NCI-H1436 treated with DMSO at 0.1 percent for 48 hours (cell line): ENCODE measurements around the gene ATOH8.
"Not testable (repeated sequence)": the region's sequence is repeated elsewhere in the genome, so short reads cannot be mapped to it uniquely, and the experiment has no call there.

Source experiments
- DNase-seq: peaks from one replicate; lab custom pipeline; 2025; lab: John Stamatoyannopoulos, UW

ATOH8 gene

GRCh38 chr2:85753525-85754312 is at the start of gene ATOH8:
Gene ATOH8 (plus strand): TSS chr2:85753991. CDS start chr2:85754190, 199 bp downstream.
- DNase-seq = no peak

GRCh38 chr2:85704038-85704437 is 49.8 kb upstream of the ATOH8 start:
- no peak for DNase-seq

GRCh38 chr2:85704800-85705679 is 48.8 kb upstream of the ATOH8 start:
- DNase-seq = no peak

GRCh38 chr2:85705680-85706039 is 48.1 kb upstream of the ATOH8 start:
- DNase-seq = no peak

- no peak for DNase-seq
Observed at GRCh38 chr2:85706063-85706462, 47.7 kb upstream of the ATOH8 start.

GRCh38 chr2:85706599-85707296 is 47.0 kb upstream of the ATOH8 start:
- DNase-seq = no peak

GRCh38 chr2:85707304-85707703 is 46.5 kb upstream of the ATOH8 start:
- no peak for DNase-seq

GRCh38 chr2:85708641-85709040 is 45.1 kb upstream of the ATOH8 start:
- no peak for DNase-seq

GRCh38 chr2:85709401-85709811 is 44.4 kb upstream of the ATOH8 start:
- DNase-seq = no peak

GRCh38 chr2:85710687-85711577 is 42.9 kb upstream of the ATOH8 start:
- no peak for DNase-seq

GRCh38 chr2:85711578-85712060 is 42.2 kb upstream of the ATOH8 start:
- DNase-seq = no peak

GRCh38 chr2:85712336-85712735 is 41.5 kb upstream of the ATOH8 start:
- DNase-seq = no peak

GRCh38 chr2:85712849-85713612 is 40.8 kb upstream of the ATOH8 start:
- no peak for DNase-seq

GRCh38 chr2:85713836-85714235 is 40.0 kb upstream of the ATOH8 start:
- no peak for DNase-seq

GRCh38 chr2:85714421-85714820 is 39.4 kb upstream of the ATOH8 start:
- not testable (repeated sequence) for DNase-seq

GRCh38 chr2:85714841-85715240 is 39.0 kb upstream of the ATOH8 start:
- no peak for DNase-seq

- no peak for DNase-seq
Observed at GRCh38 chr2:85716346-85716914, 37.4 kb upstream of the ATOH8 start.

GRCh38 chr2:85717308-85718008 is 36.3 kb upstream of the ATOH8 start:
- DNase-seq = no peak

GRCh38 chr2:85718009-85718391 is 35.8 kb upstream of the ATOH8 start:
- no peak for DNase-seq
